HEK293 (cell line): Measurements from ENCODE around the gene ARMC12.

Experiments used
- FEZF1 ChIP-seq: fragments of 450-650 bp; formaldehyde crosslinking; IDR thresholded peaks from 2 replicates; pipeline ENCODE4 v1.5.1; 2016; ENCODE audit warnings: missing biosample characterization, missing genetic modification characterization
- HOXD13 ChIP-seq: sonication (generic); formaldehyde crosslinking; IDR thresholded peaks from 2 replicates; pipeline ENCODE4 v1.8.0; 2022; ENCODE audit warnings: missing genetic modification reagents, borderline replicate concordance
- KLF1 ChIP-seq: fragments of 450-650 bp; formaldehyde crosslinking; IDR thresholded peaks from 2 replicates; pipeline ENCODE4 v1.5.1; 2016; ENCODE audit warnings: missing biosample characterization, missing genetic modification characterization
- KLF10 ChIP-seq: fragments of 450-650 bp; IDR thresholded peaks from 2 replicates; pipeline ENCODE4 v1.5.1; 2018; ENCODE audit warnings: missing biosample characterization, mild to moderate bottlenecking, missing genetic modification characterization
- OVOL3 ChIP-seq: fragments of 450-650 bp; formaldehyde crosslinking; IDR thresholded peaks from 2 replicates; pipeline ENCODE4 v1.5.1; 2016; ENCODE audit warnings: missing biosample characterization, missing genetic modification characterization
- SP2 ChIP-seq: fragments of 450-650 bp; formaldehyde crosslinking; IDR thresholded peaks from 2 replicates; pipeline ENCODE4 v1.5.1; 2016; ENCODE audit warnings: missing biosample characterization, missing genetic modification characterization
- SP3 ChIP-seq: fragments of 450-650 bp; formaldehyde crosslinking; IDR thresholded peaks from 2 replicates; pipeline ENCODE4 v1.5.1; 2016; ENCODE audit warnings: missing biosample characterization, missing genetic modification characterization
- WT1 ChIP-seq: fragments of 450-650 bp; formaldehyde crosslinking; IDR thresholded peaks from 2 replicates; pipeline ENCODE4 v1.5.1; 2016; ENCODE audit warnings: missing biosample characterization, missing genetic modification characterization
- YY2 ChIP-seq: fragments of 450-650 bp; formaldehyde crosslinking; IDR thresholded peaks from 2 replicates; pipeline ENCODE4 v1.5.1; 2016; ENCODE audit warnings: missing biosample characterization, missing genetic modification characterization
- ZFHX2 ChIP-seq: fragments of 450-650 bp; formaldehyde crosslinking; conservative IDR thresholded peaks from 2 replicates; pipeline ENCODE4 v1.5.1; 2016; ENCODE audit warnings: missing biosample characterization, missing genetic modification characterization
- ZNF132 ChIP-seq: fragments of 450-650 bp; formaldehyde crosslinking; IDR thresholded peaks from 2 replicates; pipeline ENCODE4 v1.5.1; 2017; ENCODE audit warnings: missing biosample characterization, missing genetic modification characterization, borderline replicate concordance
- ZNF140 ChIP-seq: fragments of 450-650 bp; formaldehyde crosslinking; IDR thresholded peaks from 2 replicates; pipeline ENCODE4 v1.5.1; 2016; ENCODE audit warnings: missing biosample characterization, missing genetic modification characterization
- ZNF221 ChIP-seq: fragments of 450-650 bp; formaldehyde crosslinking; IDR thresholded peaks from 2 replicates; pipeline ENCODE4 v1.5.1; 2017; ENCODE audit warnings: missing biosample characterization, missing genetic modification characterization, borderline replicate concordance
- ZNF239 ChIP-seq: fragments of 450-650 bp; formaldehyde crosslinking; IDR thresholded peaks from 2 replicates; pipeline ENCODE4 v1.5.1; 2016; ENCODE audit warnings: missing biosample characterization, missing genetic modification characterization
- ZNF24 ChIP-seq: fragments of 450-650 bp; formaldehyde crosslinking; IDR thresholded peaks from 2 replicates; pipeline ENCODE4 v1.5.1; 2016; ENCODE audit warnings: missing biosample characterization, missing genetic modification characterization
- ZNF394 ChIP-seq: fragments of 450-650 bp; formaldehyde crosslinking; IDR thresholded peaks from 2 replicates; pipeline ENCODE4 v1.5.1; 2016; ENCODE audit warnings: missing biosample characterization, missing genetic modification characterization, mild to moderate bottlenecking, moderate library complexity, borderline replicate concordance
- ZNF433 ChIP-seq: fragments of 450-650 bp; formaldehyde crosslinking; IDR thresholded peaks from 2 replicates; pipeline ENCODE4 v1.5.1; 2016; ENCODE audit warnings: missing biosample characterization, missing genetic modification characterization, low read depth
- ZNF488 ChIP-seq: fragments of 450-650 bp; formaldehyde crosslinking; IDR thresholded peaks from 2 replicates; pipeline ENCODE4 v1.5.1; 2016; ENCODE audit warnings: missing biosample characterization, missing genetic modification characterization
- ZNF510 ChIP-seq: fragments of 450-650 bp; formaldehyde crosslinking; IDR thresholded peaks from 2 replicates; pipeline ENCODE4 v1.5.1; 2018; ENCODE audit warnings: mild to moderate bottlenecking, missing genetic modification characterization, missing biosample characterization; ENCODE audit not compliant: insufficient replicate concordance
- ZNF560 ChIP-seq: fragments of 450-650 bp; formaldehyde crosslinking; IDR thresholded peaks from 2 replicates; pipeline ENCODE4 v1.5.1; 2017; ENCODE audit warnings: missing biosample characterization, missing genetic modification characterization, borderline replicate concordance
- ZNF596 ChIP-seq: fragments of 450-650 bp; IDR thresholded peaks from 2 replicates; pipeline ENCODE4 v1.5.0; 2018; ENCODE audit warnings: missing biosample characterization, mild to moderate bottlenecking, missing genetic modification characterization, moderate library complexity
- ZNF624 ChIP-seq: fragments of 450-650 bp; formaldehyde crosslinking; IDR thresholded peaks from 2 replicates; pipeline ENCODE4 v1.5.1; 2017; ENCODE audit warnings: missing biosample characterization, missing genetic modification characterization
- ZNF664 ChIP-seq: fragments of 450-650 bp; formaldehyde crosslinking; IDR thresholded peaks from 2 replicates; pipeline ENCODE4 v1.5.1; 2016; ENCODE audit warnings: missing biosample characterization, missing genetic modification characterization
- ZNF677 ChIP-seq: fragments of 450-650 bp; IDR thresholded peaks from 2 replicates; pipeline ENCODE4 v1.5.0; 2018; ENCODE audit warnings: missing biosample characterization, mild to moderate bottlenecking, missing genetic modification characterization, moderate library complexity
- ZNF768 ChIP-seq: fragments of 450-650 bp; formaldehyde crosslinking; IDR thresholded peaks from 2 replicates; pipeline ENCODE4 v1.5.1; 2018; ENCODE audit warnings: missing biosample characterization, mild to moderate bottlenecking, missing genetic modification characterization
- ZNF785 ChIP-seq: fragments of 450-650 bp; formaldehyde crosslinking; IDR thresholded peaks from 2 replicates; pipeline ENCODE4 v1.5.1; 2016; ENCODE audit warnings: missing biosample characterization, missing genetic modification characterization
- ZSCAN16 ChIP-seq: fragments of 450-650 bp; formaldehyde crosslinking; IDR thresholded peaks from 2 replicates; pipeline ENCODE4 v1.5.1; 2016; ENCODE audit warnings: missing biosample characterization, missing genetic modification characterization
- ZSCAN30 ChIP-seq: fragments of 450-650 bp; IDR thresholded peaks from 2 replicates; pipeline ENCODE4 v1.5.1; 2018; ENCODE audit warnings: missing biosample characterization, mild to moderate bottlenecking, missing genetic modification characterization, moderate library complexity
- TF ChIP-seq, protein P1 (sequence below): fragments of 450-650 bp; formaldehyde crosslinking; conservative IDR thresholded peaks from 2 replicates; pipeline ENCODE4 v1.5.1; 2016; ENCODE audit warnings: low read depth, missing biosample characterization, missing genetic modification characterization
- TF ChIP-seq, protein P2 (sequence below): fragments of 450-650 bp; formaldehyde crosslinking; optimal IDR thresholded peaks from 2 replicates; pipeline ENCODE3; 2016; ENCODE audit warnings: missing biosample characterization, mild to moderate bottlenecking, missing genetic modification characterization
- TF ChIP-seq, protein P3 (sequence below): fragments of 450-650 bp; formaldehyde crosslinking; IDR thresholded peaks from 2 replicates; pipeline ENCODE4 v1.5.1; 2017; ENCODE audit warnings: missing biosample characterization, missing genetic modification characterization

Gene ARMC12

DNA sequence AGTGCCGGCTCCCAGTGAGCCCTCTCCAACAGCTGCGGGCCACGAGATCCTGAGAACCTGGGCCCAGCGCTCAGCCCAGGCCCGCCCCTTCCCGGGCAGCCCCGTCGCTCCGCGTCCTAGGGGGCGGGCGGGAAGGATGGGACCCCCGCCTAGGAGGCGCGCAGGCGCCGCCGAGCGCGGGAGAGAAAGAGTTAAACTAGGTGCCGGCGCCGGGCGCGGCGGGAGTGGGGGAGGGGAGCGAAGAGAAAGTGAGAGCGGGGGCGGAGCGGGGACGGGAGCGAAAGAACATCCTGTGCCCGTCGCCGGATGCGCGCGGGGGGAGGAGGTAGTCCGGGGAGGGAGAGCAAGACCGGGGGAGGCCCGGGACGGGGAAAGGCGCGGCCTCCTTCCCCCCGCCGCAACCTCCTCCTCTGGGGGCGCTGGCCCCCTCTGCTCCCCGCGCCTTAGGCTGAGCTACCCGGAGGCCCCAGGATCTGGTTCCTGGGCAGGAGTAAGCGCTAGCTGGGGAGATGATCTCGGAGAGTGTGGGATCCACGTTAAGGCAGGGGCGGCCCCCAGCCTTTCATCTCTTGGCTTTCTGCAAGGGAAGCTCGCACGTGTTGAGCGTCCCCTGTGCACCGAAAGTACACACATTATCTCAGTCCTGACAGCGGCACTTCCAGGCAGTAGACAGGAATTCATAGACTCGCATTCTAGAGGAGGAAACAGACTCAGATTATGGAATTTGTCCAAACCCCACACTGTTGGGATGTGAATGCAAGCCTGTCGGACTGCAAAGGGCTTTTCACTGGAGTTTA, 4.9 kb upstream of the ARMC12 start (continued):
- TF ChIP-seq ZNF677: no peak
- no peak for TF ChIP-seq ZNF624 (tag by site-specific recombination)
- no peak for TF ChIP-seq ZNF132
- TF ChIP-seq ZNF768 (tag by site-specific recombination): no peak
- TF ChIP-seq ZNF560 (tag by site-specific recombination): no peak
- no peak for TF ChIP-seq ZNF221 (tag by site-specific recombination)
- peak; percentile 65 for TF ChIP-seq FEZF1 (tag by site-specific recombination)
- TF ChIP-seq HOXD13: no peak
- TF ChIP-seq ZNF510 (tag by site-specific recombination): no peak
- peak; percentile 67; the same call in 1 of the 2 replicates for TF ChIP-seq KLF1 (tag by site-specific recombination)
- TF ChIP-seq ZNF24 (tag by site-specific recombination): peak; percentile 59; the same call in 1 of the 2 replicates
- peak; percentile 68; the same call in 1 of the 2 replicates for TF ChIP-seq WT1 (tag by site-specific recombination)
- no peak for TF ChIP-seq ZNF664
- TF ChIP-seq ZSCAN16 (tag by site-specific recombination): peak; percentile 11; the same call in 1 of the 2 replicates
- no peak for TF ChIP-seq ZNF596
- TF ChIP-seq ZFHX2 (tag by site-specific recombination): peak; percentile 93
- TF ChIP-seq KLF10: peak; percentile 65; the same call in 1 of the 2 replicates
- peak; percentile 84 for TF ChIP-seq SP2 (tag by site-specific recombination)
- TF ChIP-seq OVOL3 (tag by site-specific recombination): no peak
- TF ChIP-seq ZNF394 (tag by site-specific recombination): peak; percentile 54
- TF ChIP-seq, protein P1, sequence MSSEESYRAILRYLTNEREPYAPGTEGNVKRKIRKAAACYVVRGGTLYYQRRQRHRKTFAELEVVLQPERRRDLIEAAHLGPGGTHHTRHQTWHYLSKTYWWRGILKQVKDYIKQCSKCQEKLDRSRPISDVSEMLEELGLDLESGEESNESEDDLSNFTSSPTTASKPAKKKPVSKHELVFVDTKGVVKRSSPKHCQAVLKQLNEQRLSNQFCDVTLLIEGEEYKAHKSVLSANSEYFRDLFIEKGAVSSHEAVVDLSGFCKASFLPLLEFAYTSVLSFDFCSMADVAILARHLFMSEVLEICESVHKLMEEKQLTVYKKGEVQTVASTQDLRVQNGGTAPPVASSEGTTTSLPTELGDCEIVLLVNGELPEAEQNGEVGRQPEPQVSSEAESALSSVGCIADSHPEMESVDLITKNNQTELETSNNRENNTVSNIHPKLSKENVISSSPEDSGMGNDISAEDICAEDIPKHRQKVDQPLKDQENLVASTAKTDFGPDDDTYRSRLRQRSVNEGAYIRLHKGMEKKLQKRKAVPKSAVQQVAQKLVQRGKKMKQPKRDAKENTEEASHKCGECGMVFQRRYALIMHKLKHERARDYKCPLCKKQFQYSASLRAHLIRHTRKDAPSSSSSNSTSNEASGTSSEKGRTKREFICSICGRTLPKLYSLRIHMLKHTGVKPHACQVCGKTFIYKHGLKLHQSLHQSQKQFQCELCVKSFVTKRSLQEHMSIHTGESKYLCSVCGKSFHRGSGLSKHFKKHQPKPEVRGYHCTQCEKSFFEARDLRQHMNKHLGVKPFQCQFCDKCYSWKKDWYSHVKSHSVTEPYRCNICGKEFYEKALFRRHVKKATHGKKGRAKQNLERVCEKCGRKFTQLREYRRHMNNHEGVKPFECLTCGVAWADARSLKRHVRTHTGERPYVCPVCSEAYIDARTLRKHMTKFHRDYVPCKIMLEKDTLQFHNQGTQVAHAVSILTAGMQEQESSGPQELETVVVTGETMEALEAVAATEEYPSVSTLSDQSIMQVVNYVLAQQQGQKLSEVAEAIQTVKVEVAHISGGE: peak; percentile 88
- TF ChIP-seq ZNF140 (tag by site-specific recombination): no peak
- TF ChIP-seq ZNF239 (tag by site-specific recombination): no peak
- TF ChIP-seq YY2 (tag by site-specific recombination): no peak
- TF ChIP-seq, protein P2, sequence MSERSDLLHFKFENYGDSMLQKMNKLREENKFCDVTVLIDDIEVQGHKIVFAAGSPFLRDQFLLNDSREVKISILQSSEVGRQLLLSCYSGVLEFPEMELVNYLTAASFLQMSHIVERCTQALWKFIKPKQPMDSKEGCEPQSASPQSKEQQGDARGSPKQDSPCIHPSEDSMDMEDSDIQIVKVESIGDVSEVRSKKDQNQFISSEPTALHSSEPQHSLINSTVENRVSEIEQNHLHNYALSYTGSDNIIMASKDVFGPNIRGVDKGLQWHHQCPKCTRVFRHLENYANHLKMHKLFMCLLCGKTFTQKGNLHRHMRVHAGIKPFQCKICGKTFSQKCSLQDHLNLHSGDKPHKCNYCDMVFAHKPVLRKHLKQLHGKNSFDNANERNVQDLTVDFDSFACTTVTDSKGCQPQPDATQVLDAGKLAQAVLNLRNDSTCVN (tag by site-specific recombination): peak; percentile 99
- TF ChIP-seq ZNF433 (tag by site-specific recombination): no peak
- TF ChIP-seq ZNF488: no peak
- TF ChIP-seq, protein P3, sequence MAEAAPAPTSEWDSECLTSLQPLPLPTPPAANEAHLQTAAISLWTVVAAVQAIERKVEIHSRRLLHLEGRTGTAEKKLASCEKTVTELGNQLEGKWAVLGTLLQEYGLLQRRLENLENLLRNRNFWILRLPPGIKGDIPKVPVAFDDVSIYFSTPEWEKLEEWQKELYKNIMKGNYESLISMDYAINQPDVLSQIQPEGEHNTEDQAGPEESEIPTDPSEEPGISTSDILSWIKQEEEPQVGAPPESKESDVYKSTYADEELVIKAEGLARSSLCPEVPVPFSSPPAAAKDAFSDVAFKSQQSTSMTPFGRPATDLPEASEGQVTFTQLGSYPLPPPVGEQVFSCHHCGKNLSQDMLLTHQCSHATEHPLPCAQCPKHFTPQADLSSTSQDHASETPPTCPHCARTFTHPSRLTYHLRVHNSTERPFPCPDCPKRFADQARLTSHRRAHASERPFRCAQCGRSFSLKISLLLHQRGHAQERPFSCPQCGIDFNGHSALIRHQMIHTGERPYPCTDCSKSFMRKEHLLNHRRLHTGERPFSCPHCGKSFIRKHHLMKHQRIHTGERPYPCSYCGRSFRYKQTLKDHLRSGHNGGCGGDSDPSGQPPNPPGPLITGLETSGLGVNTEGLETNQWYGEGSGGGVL (tag by site-specific recombination): peak; percentile 100
- TF ChIP-seq SP3: peak; percentile 92
- TF ChIP-seq ZNF785 (tag by site-specific recombination): 0 out of 2 replicates have a peak, but pooled peaks have one; percentile 22
- peak; percentile 81 for TF ChIP-seq ZSCAN30
